ENCODE data around the gene CALML4.

CALML4 gene

GRCh38 chr15:68195336-68196112 is 9.6 kb downstream of the CALML4 start:
- Mint-ChIP-seq H3K9me3 (no peaks in the 10 kb centered on the region), H3K27ac (no peak overlapping the region), H3K27me3 (ENCODE audit: low read depth) (no peaks in the 10 kb centered on the region), H3K36me3 (ENCODE audit: low read depth) (peaks cover 24% of the 10 kb centered on the region), H3K4me1 (ENCODE audit: low read depth) (no peaks in the 10 kb centered on the region), H3K4me3 (no peak overlapping the region)

GRCh38 chr15:68192804-68193486 is 12.2 kb downstream of the CALML4 start:
- Mint-ChIP-seq H3K4me1 (ENCODE audit: low read depth) (no peaks in the 10 kb centered on the region), H3K27me3 (ENCODE audit: low read depth) (no peaks in the 10 kb centered on the region), H3K9me3 (no peaks in the 10 kb centered on the region), H3K4me3 (no peak overlapping the region), H3K27ac (no peak overlapping the region), H3K36me3 (ENCODE audit: low read depth) (peaks cover 40% of the 10 kb centered on the region)

GRCh38 chr15:68192117-68192516 is 13.0 kb downstream of the CALML4 start:
- Mint-ChIP-seq H3K27me3 (ENCODE audit: low read depth) (no peaks in the 10 kb centered on the region), H3K4me1 (ENCODE audit: low read depth) (peaks cover 3% of the 10 kb centered on the region), H3K4me3 (no peak overlapping the region), H3K27ac (no peak overlapping the region), H3K9me3 (no peaks in the 10 kb centered on the region), H3K36me3 (ENCODE audit: low read depth) (peaks cover 43% of the 10 kb centered on the region)

DNA sequence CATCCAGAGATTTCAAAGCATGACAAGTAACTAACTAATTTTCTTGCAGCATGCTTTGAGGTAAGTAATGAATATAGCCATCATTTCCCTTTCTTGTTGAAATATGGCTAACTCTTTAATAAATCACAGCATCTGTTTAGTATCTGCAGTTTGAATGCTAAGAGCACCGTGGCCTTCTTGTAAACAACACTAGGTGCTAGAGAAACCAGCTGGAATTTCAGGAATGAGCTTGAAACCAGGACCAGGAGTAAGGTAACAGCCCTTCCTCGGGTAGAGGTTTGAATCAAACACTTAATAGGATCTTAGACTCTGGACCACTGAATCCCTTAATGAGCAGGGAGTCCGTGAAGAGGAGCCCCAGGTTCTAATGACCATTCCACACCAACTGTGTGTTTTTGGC is 13.6 kb downstream of the CALML4 start:
- Mint-ChIP-seq H3K36me3 (ENCODE audit: low read depth) (peaks cover 42% of the 10 kb centered on the region), H3K4me1 (ENCODE audit: low read depth) (peaks cover 3% of the 10 kb centered on the region), H3K27me3 (ENCODE audit: low read depth) (no peaks in the 10 kb centered on the region), H3K4me3 (no peak overlapping the region), H3K27ac (no peak overlapping the region), H3K9me3 (no peaks in the 10 kb centered on the region)

DNA sequence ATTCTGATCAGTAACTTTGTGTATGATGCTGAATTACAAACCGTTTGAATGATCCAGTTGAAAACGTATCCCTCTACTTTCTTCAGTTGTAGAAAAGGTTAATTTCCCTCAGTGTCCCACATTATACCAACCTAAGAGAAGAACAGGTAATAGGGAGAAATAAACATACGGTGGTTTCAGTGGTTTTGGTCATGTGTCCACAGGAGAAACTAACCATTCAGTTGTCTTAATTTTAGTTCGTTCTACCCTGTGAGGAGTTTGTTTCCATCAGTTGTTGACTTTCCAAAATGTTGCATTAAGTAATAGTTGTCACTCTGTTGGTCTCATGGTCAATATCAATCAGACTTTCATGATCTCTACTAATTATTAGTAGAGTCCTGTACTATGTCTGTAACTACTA is 15.1 kb downstream of the CALML4 start:
- Mint-ChIP-seq H3K36me3 (ENCODE audit: low read depth) (peaks cover 46% of the 10 kb centered on the region), H3K9me3 (no peaks in the 10 kb centered on the region), H3K4me3 (no peak overlapping the region), H3K27me3 (ENCODE audit: low read depth) (no peaks in the 10 kb centered on the region), H3K27ac (no peak overlapping the region), H3K4me1 (ENCODE audit: low read depth) (peaks cover 3% of the 10 kb centered on the region)

- no peaks in the 10 kb centered on the region for H3K27me3 Mint-ChIP-seq (ENCODE audit: low read depth)
- no peak overlapping the region for H3K27ac Mint-ChIP-seq
- peaks cover 49% of the 10 kb centered on the region for H3K36me3 Mint-ChIP-seq (ENCODE audit: low read depth)
- H3K9me3 Mint-ChIP-seq, result no peaks in the 10 kb centered on the region
- peaks cover 3% of the 10 kb centered on the region for H3K4me1 Mint-ChIP-seq (ENCODE audit: low read depth)
- H3K4me3 Mint-ChIP-seq, result no peak overlapping the region
Observed at GRCh38 chr15:68188647-68189046, 16.5 kb downstream of the CALML4 start.

DNA sequence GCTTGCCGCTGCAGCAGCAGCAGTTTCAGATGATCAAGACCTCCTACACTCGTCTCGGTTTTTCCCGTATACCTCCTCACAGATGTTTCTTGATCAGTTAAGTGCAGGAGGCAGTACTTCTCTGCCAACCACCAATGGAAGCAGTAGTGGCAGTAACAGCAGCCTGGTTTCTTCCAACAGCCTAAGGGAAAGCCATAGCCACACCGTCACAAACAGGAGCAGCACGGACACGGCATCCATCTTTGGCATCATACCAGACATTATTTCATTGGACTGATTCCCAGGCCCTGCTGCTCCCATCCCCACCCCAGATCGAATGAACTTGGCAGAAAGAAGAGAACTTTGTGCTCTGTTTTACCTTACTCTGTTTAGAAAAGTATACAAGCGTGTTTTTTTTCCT is 17.6 kb downstream of the CALML4 start:
- peaks cover 51% of the 10 kb centered on the region for H3K36me3 Mint-ChIP-seq (ENCODE audit: low read depth)

GRCh38 chr15:68186671-68187397 is 18.3 kb downstream of the CALML4 start:
- Mint-ChIP-seq H3K9me3 (no peaks in the 10 kb centered on the region), H3K27ac (no peak overlapping the region), H3K36me3 (ENCODE audit: low read depth) (peaks cover 46% of the 10 kb centered on the region), H3K4me3 (no peak overlapping the region), H3K4me1 (ENCODE audit: low read depth) (peaks cover 5% of the 10 kb centered on the region), H3K27me3 (ENCODE audit: low read depth) (no peaks in the 10 kb centered on the region)

More for the DNA sequence above, 17.6 kb downstream of the CALML4 start:
- no peak overlapping the region for H3K4me3 Mint-ChIP-seq
- H3K27ac Mint-ChIP-seq, result no peak overlapping the region
- no peaks in the 10 kb centered on the region for H3K27me3 Mint-ChIP-seq (ENCODE audit: low read depth)
- no peaks in the 10 kb centered on the region for H3K9me3 Mint-ChIP-seq
- H3K4me1 Mint-ChIP-seq (ENCODE audit: low read depth), result peaks cover 5% of the 10 kb centered on the region

DNA sequence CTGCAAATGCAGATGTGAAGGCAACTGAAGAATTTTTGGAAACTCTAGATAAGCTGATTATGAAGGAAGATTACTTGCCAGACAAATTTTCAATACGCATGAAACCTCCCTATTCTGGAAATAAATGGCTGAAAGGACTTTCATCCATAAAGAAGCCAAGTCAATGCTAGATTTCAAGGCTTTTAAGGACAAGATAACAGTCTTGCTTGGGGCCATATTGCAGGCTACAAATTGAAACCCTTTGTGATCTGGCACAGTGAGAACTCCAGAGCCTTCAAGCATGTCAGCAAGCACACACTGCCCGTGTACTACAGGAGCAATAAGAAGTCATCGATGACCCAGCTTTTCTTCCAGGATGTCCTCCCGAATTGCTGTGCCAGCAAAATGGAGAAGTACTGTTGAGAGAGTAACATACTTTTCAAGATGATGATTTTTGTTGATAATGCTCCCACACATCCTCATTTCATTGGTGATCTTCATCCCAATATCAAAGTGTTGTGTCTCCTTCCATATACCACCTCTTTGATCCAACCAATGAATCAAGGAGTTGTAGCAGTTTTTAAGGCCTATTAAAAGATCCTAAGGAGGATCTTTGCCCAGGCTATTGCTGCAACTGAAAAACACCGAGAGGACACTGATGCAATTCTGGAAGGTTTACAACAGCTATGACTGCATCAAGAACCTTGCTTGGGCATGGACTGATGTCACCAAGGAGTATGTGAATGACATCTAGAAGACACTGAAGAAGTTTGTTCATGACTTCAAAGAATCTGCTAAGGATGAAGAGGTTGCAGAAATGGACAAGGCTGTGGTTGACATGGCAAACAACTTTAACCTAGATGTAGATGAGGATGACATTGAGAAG is 20.3 kb downstream of the CALML4 start:
- Mint-ChIP-seq H3K27ac (no peak overlapping the region), H3K36me3 (ENCODE audit: low read depth) (peaks cover 47% of the 10 kb centered on the region), H3K27me3 (ENCODE audit: low read depth) (no peaks in the 10 kb centered on the region), H3K4me1 (ENCODE audit: low read depth) (peaks cover 5% of the 10 kb centered on the region), H3K9me3 (no peaks in the 10 kb centered on the region), H3K4me3 (no peak overlapping the region)

DNA sequence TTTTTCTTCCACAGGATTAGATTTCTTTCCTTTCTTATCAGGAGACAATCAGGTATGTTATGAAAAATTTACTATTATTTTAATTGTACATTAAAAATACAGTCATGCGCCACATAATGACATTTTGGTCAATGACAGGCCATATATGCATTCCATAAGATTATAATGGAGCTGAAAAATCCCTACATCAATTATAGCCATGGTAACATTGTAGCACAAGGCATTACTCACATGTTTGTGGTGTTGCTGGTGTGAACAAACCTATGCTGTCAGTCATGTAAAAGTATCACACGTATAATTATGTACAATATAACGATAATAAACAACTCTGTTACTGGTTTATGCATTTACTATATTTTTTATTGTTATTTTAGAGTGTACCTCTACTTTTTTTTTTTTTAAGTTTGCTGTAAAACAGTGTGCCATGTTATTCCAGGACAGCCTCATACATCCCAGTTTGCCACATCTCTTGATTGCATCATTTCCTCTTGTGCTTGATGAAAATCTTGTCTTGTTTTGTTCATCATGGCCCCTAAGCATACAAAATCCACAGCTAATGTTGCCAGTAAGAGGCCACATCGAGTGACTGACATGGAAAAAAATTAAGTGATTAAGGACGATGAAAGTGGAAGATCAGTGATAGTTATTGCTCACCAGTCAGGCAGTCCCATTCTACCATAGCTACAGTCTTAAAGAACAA is 21.4 kb downstream of the CALML4 start:
- H3K4me3 Mint-ChIP-seq, result no peak overlapping the region
- no peaks in the 10 kb centered on the region for H3K27me3 Mint-ChIP-seq (ENCODE audit: low read depth)
- H3K27ac Mint-ChIP-seq, result no peak overlapping the region

DNA sequence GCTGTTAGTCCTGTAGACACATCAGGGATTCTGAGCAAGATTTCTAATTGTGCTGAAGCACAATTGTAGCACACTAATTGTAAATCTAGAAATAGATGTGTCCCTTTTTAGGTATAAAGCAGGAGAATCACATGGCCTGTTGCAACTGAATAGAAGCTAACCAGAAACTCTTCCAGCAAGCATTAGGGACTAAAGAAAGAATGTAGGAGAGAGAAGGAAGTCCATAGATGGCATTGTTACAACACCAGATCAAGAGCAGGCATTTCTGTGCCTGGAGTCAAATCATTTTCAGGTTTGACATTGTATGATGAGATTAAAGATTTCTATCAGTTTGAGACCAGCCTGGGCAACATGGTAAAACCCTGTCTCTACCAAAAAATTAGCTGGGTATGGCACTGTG is 27.4 kb downstream of the CALML4 start:
- Mint-ChIP-seq H3K9me3 (no peaks in the 10 kb centered on the region), H3K27ac (no peak overlapping the region), H3K4me1 (ENCODE audit: low read depth) (peaks cover under 1% of the 10 kb centered on the region), H3K36me3 (ENCODE audit: low read depth) (peaks cover 25% of the 10 kb centered on the region), H3K27me3 (ENCODE audit: low read depth) (no peaks in the 10 kb centered on the region), H3K4me3 (no peak overlapping the region)

More for the DNA sequence above, 21.4 kb downstream of the CALML4 start:
- Mint-ChIP-seq H3K4me1 (ENCODE audit: low read depth) (peaks cover 5% of the 10 kb centered on the region), H3K9me3 (no peaks in the 10 kb centered on the region), H3K36me3 (ENCODE audit: low read depth) (peaks cover 42% of the 10 kb centered on the region)

DNA sequence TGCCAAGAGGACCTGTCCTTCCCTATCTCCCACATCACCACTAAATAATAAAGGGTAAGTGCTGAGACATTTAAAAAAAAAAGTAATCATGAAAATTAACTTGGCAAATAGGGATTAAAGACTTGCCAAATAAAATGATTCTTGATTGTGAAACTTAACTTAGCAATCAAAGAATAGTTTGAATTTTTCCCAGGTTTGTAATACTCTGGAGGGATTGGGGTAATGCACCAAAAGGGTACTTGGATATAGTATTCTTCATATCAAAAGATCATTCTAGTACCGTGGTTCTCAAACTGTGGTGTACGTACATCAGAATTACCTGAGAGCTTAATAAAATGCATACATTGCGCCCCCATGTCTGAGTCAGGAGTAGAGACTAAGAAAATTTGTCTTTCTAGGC is 28.5 kb downstream of the CALML4 start:
- no peaks in the 10 kb centered on the region for H3K27me3 Mint-ChIP-seq (ENCODE audit: low read depth)
- H3K4me3 Mint-ChIP-seq, result no peak overlapping the region
- no peak overlapping the region for H3K27ac Mint-ChIP-seq
- H3K36me3 Mint-ChIP-seq (ENCODE audit: low read depth), result peaks cover 26% of the 10 kb centered on the region
- no peaks in the 10 kb centered on the region for H3K4me1 Mint-ChIP-seq (ENCODE audit: low read depth)
- H3K9me3 Mint-ChIP-seq, result no peaks in the 10 kb centered on the region

GRCh38 chr15:68175526-68175925 is 29.6 kb downstream of the CALML4 start:
- H3K27ac Mint-ChIP-seq, result no peak overlapping the region
- H3K36me3 Mint-ChIP-seq (ENCODE audit: low read depth), result peaks cover 25% of the 10 kb centered on the region
- no peaks in the 10 kb centered on the region for H3K27me3 Mint-ChIP-seq (ENCODE audit: low read depth)
- no peaks in the 10 kb centered on the region for H3K9me3 Mint-ChIP-seq
- no peak overlapping the region for H3K4me3 Mint-ChIP-seq
- H3K4me1 Mint-ChIP-seq (ENCODE audit: low read depth), result no peaks in the 10 kb centered on the region

- peaks cover 24% of the 10 kb centered on the region for H3K36me3 Mint-ChIP-seq (ENCODE audit: low read depth)
- H3K27ac Mint-ChIP-seq, result no peak overlapping the region
- H3K4me3 Mint-ChIP-seq, result no peak overlapping the region
- no peaks in the 10 kb centered on the region for H3K9me3 Mint-ChIP-seq
- no peaks in the 10 kb centered on the region for H3K4me1 Mint-ChIP-seq (ENCODE audit: low read depth)
- H3K27me3 Mint-ChIP-seq (ENCODE audit: low read depth), result no peaks in the 10 kb centered on the region
Observed at GRCh38 chr15:68173119-68173518, 32.0 kb downstream of the CALML4 start.

All from T-helper 1 cell treated with Interleukin-12 subunit alpha and Interleukin-12 subunit beta and Interleukin-4 antibody, amounts not matched to agents 30 μg/mL and 1 μg/mL, for 36 hours (primary cell).